Measurements from ENCODE around the gene HSF2BP.
"Not testable (repeated sequence)": the region's sequence is repeated elsewhere in the genome, so short reads cannot be mapped to it uniquely, and the experiment has no call there.

HSF2BP gene

DNA sequence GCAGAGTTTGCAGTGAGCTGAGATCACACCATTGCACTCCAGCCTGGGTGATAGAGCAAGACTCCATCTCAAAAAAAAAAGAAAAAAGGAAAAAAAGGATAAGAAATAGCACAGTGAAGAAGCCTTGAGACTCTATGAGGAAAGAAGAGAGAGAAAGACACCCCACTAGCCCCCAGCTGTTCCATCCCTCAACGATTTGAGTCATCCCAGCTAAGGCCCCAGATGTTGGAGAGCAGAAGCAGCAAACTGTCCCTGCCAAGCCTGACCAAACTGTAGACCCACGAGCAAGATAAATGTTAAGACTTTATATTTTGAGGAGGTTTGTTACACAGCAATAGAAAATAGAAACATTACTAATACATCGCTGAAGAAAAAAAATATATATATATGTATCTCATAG, 42.4 kb downstream of the HSF2BP start:
- not testable (repeated sequence) for DNase-seq

DNA sequence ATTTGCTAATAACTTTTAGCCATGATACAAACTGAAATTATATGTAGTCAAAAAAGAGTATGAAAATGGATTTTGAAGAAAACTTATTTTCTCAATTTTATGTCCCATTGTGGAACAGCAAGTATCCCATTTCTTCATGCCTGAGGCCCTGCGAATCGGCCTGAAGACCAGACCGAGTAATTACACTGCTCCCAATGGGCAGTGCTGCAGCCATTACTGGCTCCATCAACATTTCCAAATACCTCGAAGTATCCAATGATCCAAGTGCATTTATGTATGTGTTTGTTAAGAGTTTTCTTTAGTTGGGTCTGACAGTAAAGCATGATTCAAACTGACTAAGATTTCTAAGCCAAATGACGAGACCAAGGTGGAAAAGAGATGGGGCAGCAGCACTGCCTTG, 44.4 kb downstream of the HSF2BP start:
- DNase-seq = no peak

DNA sequence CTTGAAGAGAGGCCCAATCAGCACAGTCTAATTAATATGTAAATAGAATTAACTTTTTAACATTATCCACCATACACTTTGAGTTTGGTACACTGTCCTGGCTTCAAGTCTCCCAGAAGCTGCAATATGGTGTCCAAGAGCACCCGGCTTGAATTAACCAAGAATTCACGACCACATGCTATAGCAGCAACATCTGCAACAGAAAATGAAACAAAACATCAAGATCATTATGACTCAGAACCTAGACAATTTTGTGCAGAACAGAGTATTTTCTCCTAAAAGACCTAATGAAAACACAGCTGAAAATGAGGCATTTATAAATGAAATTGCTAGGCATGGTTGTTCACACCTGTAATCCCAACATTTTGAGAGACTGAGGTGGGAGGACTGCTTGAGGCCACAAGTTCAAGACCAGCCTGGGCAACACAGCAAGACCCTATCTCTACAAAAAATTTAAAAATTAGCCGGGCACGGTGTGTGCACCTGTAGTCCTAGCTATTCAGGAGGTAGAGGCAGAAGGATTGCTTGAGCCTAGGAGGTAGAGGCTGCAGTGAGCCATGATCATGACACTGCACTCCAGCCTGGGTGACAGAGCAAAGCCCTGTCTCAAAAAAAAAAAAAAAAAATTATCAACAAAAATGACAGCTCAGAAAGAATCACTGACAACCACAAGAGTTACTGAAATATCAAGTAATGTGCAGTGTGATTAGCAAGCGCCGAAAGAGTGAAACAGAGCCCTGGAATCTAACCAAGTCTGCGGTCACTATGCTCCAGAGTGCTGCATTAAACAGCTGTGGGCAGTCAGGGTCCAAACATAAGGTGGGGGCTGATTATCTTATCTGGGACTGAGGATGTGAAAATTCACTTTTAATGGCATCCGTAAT, 45.3 kb downstream of the HSF2BP start:
- no peak for DNase-seq

GRCh38 chr21:43611598-43612369, 47.5 kb downstream of the HSF2BP start:
- DNase-seq = no peak

DNA sequence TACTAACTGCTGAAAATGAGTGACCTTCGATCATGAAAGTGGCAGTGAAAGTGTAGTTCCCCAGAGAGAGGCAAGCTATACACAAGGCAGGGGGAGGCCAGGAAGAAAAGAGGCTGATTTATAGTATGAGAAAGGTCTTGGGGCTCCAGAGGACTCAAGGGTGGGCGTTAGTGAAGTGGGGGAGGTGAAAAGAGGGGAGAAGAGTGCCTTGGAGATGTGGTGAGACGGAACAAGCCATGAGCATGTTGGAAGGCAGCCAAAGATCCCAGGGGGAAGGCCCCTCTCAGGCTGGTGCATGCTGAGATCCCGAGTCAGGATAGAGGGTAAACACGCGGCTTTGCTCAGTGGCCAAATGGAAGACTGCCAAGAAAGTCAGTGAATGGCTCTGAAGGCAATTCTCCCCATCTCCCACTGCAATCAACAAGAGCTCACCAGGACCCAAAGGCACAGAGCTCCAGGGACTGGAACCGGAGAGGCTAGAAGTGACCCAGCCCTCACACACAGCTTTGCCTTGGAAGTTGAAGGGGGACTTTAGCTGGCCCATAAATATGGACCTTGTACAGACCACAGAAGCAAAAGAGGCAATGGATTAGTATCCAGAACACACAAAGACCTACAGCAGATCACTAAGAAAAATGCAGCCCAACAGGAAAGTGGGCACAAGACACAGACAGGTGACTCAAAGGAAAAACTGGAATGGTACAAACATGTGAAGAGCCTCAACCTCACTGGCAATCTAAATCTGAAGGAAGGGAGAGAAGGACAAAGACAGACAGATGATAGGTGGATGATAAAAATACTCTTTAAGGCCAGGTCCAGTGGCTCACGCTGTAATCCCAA, 49.6 kb downstream of the HSF2BP start:
- no peak for DNase-seq

DNA sequence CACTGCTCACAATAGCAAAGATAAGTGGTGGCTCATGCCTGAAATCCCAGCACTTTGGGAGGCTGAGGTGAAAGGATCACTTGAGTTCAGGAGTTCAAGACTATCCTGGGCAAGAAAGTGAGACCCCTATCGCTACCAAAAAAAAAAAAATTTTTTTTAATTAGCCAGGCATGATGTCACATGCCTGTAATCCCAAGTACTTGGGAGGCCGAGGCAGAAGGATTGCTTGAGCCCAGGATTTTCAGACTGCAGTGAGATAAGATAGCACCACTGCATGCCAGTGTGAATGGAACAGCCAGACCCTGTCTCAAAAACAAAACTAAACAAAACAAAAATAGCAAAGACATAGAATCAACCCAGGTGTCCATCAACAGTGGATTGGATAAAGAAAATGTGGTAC, 50.6 kb downstream of the HSF2BP start:
- no peak for DNase-seq

DNA sequence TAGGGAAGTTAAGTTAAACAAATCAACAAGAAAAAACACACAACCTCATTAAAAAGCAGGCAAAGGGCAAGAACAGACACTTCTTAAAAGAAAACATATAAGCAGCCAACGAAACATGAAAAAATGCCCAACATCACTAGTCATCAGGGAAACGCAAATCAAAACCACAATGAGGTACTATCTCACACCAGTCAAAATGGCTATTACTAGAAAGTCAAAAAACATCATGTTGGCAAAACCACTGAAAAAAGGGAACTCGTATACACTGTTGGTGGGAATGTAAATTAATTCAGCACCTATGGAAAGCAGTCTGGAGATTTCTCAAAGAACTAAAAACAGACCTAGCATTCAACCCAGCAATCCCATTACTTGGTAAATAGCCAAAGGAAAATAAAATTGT, 51.1 kb downstream of the HSF2BP start:
- no peak for DNase-seq

DNA sequence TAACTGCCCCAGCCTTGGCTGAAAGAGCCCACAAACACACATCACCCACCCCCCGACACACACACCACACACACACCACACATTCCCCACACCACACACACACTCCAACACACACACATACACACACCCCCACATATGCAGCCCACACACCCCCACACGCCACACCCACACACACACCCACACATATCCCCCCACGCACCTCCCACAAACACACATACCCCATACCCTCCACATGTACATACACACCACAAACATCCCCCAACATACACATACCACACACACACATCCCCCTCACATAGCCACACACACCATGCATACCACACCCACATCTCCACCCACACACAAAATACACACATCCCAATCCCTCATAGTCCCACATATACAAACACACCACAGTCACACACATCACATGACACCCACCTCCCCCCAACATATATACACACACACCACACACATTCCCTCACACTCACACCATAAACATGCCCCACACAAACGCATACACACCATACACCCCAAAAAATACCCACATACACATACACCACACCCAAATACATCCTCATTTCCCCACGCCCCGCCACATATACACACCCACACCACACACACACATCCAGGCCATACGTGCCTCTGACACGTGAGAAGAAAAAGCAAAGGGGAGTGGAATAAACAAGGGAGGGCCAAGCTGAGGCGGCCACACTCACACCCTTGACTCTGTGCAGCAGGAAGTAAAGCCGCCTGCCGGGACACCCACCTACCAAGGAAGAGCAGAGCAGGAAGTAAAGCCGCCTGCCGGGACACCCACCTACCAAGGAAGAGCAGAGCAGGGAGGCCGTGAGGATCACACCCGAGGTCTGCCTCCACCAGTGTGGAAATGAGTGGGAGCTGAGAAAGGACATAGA, 53.7 kb downstream of the HSF2BP start:
- DNase-seq = no peak

DNA sequence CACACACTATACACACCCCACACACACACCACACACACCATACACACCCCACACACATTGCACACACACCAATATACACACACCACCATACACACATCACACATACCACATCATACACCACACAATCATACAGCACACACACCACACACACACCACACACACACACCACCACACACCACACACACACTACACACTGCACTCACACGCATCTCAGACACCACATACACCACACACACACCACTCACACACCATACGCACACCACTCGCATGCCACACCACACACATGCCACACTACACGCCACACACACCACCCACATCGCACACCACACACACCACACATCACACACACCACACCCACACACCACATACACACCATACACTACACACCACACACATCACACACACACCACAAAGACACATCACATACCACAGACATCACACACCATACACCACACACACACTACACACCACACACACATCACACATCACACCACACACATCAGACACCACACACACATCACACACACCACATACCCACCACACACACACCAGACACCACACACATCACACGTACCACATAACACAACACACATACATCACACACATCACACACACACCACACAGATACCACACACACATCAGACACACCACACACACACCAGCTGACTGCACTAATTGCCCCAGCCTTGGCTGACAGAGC, 54.6 kb downstream of the HSF2BP start:
- no peak for DNase-seq

GRCh38 chr21:43603641-43604504, 55.4 kb downstream of the HSF2BP start:
- DNase-seq = no peak

GRCh38 chr21:43603233-43603626, 56.1 kb downstream of the HSF2BP start:
- no peak for DNase-seq

- no peak for DNase-seq
These were observed 56.7 kb downstream of the HSF2BP start for GRCh38 chr21:43602266-43603232.

GRCh38 chr21:43600642-43601402, 58.5 kb downstream of the HSF2BP start:
- DNase-seq = no peak

- no peak for DNase-seq
These were observed 59.6 kb downstream of the HSF2BP start for GRCh38 chr21:43599728-43600127.

GRCh38 chr21:43598416-43599120, 60.7 kb downstream of the HSF2BP start:
- no peak for DNase-seq

- DNase-seq = no peak
These were observed 61.6 kb downstream of the HSF2BP start for GRCh38 chr21:43597540-43598250.

- DNase-seq = no peak
These were observed 62.2 kb downstream of the HSF2BP start for GRCh38 chr21:43597052-43597451.

Data from activated effector memory CD4-positive, alpha-beta T cell treated with anti-CD3 and anti-CD28 coated beads, Interleukin-2, amount 50 U/mL, for 16 hours (primary cell).